RWPE1 (cell line): Measurements from ENCODE around the gene FIGNL2.

Experiments used
- CTCF ChIA-PET: fragments of 350-600 bp; sonication (Branson Sonifier 250); formaldehyde crosslinking; extraction: SDS; loops from one replicate; lab custom pipeline; 2021; lab: Yijun Ruan, JAX
- POLR2A ChIA-PET: fragments of 400-600 bp; formaldehyde crosslinking; extraction: SDS; loops from one replicate; lab custom pipeline; 2020; ENCODE audit warnings: antibody characterized with exemption; ENCODE audit not compliant: low non-redundant PET; lab: Yijun Ruan, JAX
- DNase-seq: peaks from one replicate; pipeline ENCODE4 v3.0.0; 2012; ENCODE audit warnings: low spot score
- H3K27ac ChIP-seq: fragments of 450-650 bp; 2 replicates; pipeline ENCODE4 v1.5.1; 2017
- TF ChIP-seq, protein P1 (sequence below): fragments of 450-650 bp; conservative IDR thresholded peaks from 2 replicates; pipeline ENCODE4 v1.5.1; 2017; ENCODE audit warnings: low read depth, mild to moderate bottlenecking

The FIGNL2 gene

DNA sequence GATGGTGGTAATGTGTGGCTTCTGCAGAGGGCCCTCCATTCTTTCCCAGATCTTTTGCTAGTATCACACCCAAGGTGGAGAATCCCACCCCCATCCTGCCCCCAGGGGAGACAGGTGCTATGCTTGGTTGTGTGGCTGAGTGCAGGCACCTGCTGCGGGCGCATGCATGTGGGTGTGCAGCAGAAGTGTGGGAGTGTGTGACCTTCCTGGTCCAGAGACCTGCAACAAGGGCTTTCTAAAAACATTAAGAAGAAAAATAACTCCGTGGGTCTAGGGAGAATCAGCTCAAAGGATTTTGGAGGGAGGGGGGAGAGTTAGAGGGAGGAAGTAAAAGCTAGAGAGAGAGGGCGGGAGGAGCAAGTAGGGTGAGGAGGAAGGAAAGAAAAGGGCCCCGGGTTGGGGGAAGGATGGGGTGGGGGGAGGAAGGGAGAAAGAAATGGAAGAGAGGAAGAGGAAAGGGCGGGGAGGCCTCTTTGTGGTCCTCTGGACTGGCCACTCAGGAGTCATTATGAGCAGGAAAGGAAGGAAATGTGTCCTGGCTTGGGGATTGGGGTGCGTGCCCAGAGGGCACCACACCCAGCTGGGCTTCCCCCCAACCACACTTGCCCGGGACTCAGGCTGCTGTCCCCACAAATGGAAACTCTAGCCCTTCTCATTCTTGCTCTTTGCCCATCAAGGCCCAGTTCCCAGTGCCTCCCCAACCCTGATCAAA, 3.1 kb upstream of the FIGNL2 start:
- TF ChIP-seq, protein P1, sequence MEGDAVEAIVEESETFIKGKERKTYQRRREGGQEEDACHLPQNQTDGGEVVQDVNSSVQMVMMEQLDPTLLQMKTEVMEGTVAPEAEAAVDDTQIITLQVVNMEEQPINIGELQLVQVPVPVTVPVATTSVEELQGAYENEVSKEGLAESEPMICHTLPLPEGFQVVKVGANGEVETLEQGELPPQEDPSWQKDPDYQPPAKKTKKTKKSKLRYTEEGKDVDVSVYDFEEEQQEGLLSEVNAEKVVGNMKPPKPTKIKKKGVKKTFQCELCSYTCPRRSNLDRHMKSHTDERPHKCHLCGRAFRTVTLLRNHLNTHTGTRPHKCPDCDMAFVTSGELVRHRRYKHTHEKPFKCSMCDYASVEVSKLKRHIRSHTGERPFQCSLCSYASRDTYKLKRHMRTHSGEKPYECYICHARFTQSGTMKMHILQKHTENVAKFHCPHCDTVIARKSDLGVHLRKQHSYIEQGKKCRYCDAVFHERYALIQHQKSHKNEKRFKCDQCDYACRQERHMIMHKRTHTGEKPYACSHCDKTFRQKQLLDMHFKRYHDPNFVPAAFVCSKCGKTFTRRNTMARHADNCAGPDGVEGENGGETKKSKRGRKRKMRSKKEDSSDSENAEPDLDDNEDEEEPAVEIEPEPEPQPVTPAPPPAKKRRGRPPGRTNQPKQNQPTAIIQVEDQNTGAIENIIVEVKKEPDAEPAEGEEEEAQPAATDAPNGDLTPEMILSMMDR, result no peak
- H3K27ac ChIP-seq, result no peak overlapping the region
- DNase-seq, result no peak
- CTCF ChIA-PET, result interaction anchor here (0.6 kb wide), 2 partner anchors 19 to 808 kb away, joined by 3 to 5 read pairs; no protein-coding TSS in a partner anchor
- POLR2A ChIA-PET, result no interaction called here

DNA sequence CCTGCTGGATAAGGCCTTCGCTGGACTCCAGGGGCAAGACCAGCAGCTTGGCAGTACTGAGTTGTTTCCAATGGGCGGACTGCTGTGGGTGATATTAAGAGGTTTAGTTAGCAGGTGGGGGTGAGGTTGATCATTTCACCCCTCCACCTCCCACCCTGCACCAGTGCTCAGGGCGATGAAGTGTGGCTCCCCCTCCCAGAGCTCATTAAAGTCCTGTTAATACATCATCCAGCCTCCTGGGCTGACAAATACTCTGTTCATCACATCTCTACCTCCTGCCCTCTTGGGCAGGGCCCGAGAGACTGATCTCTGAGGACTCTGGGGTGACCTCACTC, 2.4 kb upstream of the FIGNL2 start:
- POLR2A ChIA-PET, result no interaction called here
- H3K27ac ChIP-seq, result no peak overlapping the region
- no peak for DNase-seq
- CTCF ChIA-PET, result interaction anchor here (0.6 kb wide), 1 partner anchor 809 kb away, joined by 5 read pairs; no protein-coding TSS in a partner anchor
- TF ChIP-seq, protein P1, result no peak

DNA sequence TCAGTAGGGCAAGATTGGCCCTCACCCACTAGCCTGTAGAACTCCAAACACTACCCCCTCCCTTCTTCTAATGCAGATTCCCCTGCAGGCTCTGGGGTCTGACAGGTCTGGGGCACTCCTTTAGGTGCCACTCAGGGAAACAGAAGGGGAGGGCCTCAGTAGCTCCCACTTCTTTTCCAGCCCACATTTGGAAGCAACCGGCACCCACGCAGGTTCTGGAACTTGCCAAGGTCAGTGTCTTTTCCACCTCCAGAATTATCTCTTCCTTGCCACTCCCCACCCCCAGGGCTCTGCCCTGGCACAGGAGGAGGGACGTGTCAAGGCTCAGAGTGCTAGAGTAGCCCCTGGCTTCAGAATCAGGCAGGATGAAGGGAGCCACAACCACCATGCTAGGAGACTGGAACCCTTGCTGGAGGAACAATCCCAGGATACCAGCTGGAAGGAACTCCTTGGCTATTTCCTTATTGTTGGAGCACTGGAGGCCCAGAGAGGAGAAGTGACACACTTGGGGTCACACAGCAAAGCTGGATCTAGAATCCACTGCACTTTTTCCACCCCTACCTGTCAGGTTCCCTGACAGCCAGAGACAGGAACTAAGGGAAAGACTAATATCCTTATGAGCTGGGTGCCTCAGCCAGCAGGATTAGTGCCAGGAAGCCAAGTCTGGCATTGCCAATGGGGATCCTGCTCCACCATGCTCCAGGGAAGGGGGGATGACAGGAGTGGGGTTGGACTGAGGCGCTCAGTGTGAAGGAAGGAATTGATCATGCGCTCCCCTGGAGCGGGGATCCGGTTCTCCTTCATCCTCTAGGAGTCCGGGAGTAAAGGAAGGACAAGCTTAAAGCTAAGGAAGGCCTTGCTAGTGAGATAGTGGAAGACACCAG, 1.8 kb upstream of the FIGNL2 start:
- CTCF ChIA-PET, result no interaction called here

DNA sequence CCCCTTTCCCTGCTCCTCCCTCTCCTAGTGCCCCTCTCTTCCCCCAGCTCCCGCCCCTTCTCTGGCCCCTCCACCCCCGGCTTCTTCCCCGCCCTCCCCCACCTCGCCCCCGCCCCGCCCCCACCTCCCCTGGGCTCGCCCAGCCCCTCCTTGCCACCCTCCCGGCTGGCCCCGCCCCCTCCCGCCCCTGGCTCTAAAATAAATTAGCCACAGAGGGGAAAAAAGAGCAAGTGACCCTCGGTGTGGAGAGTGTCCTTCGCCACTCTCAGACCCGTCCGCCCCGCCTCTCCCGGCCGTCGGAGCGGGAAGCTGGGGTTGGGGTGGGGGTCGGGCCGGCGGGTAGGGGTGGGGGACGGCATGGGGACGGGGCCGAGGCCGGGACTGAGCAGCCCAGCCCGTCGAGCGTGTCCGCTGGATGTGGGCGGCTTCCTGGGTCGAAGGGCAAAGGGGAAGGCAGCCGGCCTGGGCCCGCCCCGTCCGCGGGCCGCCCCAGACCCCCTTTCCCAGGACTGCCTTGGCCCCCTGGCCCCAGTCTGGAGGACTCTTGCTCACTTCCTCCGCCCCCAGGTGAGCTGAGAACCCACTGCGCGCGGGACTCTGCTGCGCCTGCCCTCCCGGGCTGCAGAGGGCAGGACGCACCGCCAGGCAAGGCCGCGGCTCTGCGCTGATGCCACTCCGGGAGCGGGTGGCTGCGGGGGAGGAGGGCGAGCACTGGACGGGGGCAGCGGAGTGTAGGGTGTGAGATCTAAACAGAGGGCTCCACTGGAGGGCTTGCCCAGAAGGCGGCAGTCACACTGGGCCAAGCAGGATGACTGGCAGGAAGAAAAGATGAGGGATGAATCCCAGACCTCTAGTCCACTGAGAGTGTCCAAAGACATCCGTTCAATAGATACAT, 570 bp upstream of the FIGNL2 start:
- H3K27ac ChIP-seq, result no peak overlapping the region
- no peak for DNase-seq
- CTCF ChIA-PET, result no interaction called here
- POLR2A ChIA-PET, result no interaction called here
- TF ChIP-seq, protein P1, result no peak

More for the DNA sequence above, 1.8 kb upstream of the FIGNL2 start:
- DNase-seq, result no peak
- TF ChIP-seq, protein P1, result no peak
- POLR2A ChIA-PET, result no interaction called here
- H3K27ac ChIP-seq, result no peak overlapping the region

DNA sequence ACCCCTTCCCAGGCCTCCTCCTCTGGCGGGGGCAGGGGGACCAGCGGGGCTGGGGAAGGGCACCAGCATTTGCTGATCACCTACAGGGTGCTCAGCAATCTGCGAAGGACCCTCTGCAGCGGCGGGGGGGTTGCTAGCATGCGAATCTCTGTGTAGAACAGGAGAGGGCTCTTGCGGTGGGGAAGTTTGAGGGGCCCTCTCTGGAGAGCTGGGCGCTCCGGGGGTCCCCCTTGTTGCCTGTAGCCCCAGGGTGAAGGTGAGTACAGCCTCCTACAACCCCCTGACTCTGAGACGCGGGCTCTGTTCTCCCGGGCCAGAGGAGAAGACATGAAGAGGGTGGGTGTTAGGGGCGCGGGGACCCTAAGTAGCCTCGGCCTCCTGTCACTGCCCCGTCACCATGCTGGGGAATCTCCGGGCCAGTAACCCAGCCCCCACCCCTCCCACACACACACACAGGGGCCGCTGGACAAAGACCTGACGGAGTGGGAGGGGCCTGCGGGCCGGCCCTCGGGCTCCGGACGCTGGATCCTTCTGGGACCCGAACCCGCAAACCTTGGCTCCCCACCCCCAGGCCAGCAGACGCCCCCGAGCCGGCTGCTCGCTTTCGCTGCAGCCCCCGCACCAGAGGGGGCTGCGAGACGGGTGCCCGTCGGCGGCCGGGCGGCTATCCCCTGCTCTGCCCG, 734 bp downstream of the FIGNL2 start:
- ChIA-PET CTCF (no interaction called here), POLR2A (no interaction called here)
- TF ChIP-seq, protein P1, result no peak
- no peak overlapping the region for H3K27ac ChIP-seq
- no peak for DNase-seq
